GM10847 (cell line): ENCODE results near the gene RRBP1.

Experiments used
- POLR2A ChIP-seq: IDR thresholded peaks from 2 replicates; pipeline ENCODE4 v1.6.1; 2011; ENCODE audit not compliant: insufficient read length; ENCODE audit errors: extremely low read depth

Gene RRBP1

DNA sequence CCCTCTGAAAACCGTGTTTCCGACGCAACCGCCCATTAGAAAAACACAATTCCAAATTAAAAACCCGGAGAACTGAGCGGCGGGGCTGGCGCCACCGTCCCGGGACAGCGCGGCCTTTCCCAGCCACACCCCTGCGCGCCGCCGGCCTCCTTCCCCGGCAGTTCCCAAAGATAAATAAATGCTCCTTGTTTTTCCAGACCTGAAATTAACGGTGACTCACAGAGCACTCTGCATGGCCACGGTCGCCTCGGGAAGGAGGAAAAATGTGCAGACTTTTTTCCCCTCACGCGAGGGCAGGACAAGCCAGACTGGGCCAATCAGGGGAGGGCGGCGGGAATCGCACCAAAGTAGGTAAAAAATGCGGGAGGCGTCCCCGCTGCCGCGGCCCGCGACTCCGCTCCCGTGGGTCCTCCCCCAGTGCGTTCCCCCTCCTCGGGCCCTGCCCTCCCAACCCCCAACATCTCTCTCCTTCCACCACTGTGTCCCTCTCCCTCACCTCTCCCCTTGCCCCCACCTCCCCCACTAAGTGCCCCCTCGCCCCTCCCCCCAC lies 113.0 kb downstream of the RRBP1 start:
- TF ChIP-seq POLR2A: no peak

GRCh38 chr20:17568045-17568788 lies 113.8 kb downstream of the RRBP1 start:
- no peak for TF ChIP-seq POLR2A

DNA sequence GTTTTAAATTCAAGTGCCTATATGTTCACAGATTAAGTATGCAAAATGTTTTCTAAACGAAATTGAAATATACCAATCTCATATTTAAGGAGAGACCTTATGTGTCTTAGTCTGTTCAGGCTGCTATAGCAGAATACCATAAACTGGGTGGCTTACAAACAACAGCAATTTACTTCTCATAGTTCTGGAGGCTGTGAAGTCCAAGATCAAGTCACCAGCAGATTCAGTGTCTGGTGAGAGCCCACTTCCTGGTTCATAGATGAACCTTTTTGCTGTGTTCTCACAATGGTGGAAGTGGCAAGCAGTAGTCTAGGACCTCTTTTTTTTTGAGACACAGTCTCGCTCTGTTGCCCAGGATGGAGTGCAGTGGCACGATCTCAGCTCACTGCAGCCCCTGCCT lies 115.7 kb downstream of the RRBP1 start:
- no peak for TF ChIP-seq POLR2A

DNA sequence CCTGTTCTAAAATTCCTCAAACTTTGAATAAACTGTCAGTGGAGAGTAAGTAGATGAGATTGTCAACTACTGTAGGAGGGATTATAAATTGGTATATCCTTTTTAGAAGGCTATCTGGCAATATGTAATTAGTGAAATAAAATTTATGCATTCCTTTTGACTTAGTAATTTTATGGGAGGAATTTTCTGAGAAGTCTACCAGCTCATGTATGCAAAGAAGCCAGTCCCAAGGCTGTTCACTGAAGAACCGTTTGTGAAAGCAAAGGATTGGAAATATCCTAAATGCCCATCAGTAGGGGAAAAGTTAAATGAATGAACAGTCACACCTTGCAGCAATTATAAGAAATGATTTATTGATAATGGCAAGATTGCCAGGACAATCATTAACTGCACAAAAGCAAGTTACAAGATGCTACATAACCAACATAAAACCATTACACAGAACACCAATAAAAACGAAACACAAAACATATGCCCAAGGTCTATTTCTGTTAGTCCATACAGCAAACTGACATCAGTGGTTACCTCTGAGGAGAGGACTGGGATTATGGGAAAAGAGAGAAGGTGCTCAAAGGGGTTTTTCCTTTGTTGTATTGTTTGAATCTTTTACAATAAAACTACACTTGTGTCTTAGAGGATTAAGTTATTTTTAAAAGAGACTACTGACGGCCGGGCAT lies 116.7 kb downstream of the RRBP1 start:
- no peak for TF ChIP-seq POLR2A
